GM18519 (cell line): ENCODE results near the gene ASB7.

Source experiments
- ATAC-seq: cut with Tn5 transposase; IDR thresholded peaks from one replicate; pipeline ENCODE4 v1.9.1; 2021; ENCODE audit warnings: mild to moderate bottlenecking, moderate library complexity; ENCODE audit not compliant: unreplicated experiment, low FRiP score

The ASB7 gene

DNA sequence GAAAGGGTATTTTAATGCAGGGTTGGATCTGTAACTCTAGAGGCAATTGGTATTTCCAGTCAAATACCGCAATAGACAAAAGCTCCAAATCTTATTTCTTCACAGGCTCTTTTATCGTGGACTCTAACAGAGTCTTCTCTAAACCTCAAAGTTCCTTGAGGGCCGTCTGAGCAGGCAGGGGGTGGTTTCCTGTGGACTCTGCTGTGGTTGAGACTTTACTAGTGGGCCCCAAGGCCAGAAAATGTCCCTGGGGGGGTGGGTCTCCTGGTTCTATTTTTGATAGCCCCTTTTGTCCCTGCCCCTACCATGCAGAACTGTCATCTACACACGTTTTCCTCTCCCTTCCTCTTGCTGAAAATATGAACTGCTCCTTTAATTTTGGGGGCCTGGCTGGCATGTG is 80.1 kb downstream of the ASB7 start:
- ATAC-seq: no peak

DNA sequence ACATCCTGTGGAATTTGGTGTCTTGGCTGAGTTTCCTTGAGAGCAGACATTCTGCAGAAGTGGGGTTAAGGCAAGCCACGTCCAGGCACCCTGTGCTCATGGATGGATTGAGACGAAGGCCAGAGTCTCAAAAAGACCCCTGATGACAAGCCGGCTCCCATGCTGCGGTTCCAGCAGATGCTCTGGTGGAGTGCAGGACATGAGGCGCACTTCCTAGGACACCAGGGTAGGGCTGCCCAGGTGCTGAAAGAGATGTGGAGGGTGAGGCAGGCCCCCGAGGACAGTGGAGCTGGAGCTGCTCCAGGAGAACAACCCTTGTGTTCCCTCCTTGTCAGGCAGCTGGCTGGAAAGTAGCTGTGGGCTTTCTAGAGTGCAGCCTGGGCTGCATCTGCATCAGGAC is 81.0 kb downstream of the ASB7 start:
- ATAC-seq: no peak

DNA sequence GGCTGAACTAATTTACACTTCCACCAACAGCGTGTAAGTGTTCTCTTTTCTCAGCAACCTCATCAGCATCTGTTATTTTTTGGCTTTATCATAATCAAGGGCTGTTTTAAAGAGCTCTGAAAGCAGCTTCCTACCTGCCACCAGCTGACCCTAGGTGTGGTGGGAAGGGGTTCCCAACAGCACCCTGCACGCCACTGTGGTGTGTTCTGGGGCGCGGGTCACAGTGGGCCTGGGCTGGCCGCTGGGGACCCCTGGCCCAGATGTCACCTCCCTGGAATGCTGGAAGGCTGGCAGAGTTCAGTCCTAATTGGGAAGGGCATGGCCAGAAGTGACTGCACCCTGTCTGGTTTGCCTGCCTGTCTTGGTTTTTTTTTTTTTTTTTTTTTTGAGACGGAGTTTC is 82.2 kb downstream of the ASB7 start:
- no peak for ATAC-seq

DNA sequence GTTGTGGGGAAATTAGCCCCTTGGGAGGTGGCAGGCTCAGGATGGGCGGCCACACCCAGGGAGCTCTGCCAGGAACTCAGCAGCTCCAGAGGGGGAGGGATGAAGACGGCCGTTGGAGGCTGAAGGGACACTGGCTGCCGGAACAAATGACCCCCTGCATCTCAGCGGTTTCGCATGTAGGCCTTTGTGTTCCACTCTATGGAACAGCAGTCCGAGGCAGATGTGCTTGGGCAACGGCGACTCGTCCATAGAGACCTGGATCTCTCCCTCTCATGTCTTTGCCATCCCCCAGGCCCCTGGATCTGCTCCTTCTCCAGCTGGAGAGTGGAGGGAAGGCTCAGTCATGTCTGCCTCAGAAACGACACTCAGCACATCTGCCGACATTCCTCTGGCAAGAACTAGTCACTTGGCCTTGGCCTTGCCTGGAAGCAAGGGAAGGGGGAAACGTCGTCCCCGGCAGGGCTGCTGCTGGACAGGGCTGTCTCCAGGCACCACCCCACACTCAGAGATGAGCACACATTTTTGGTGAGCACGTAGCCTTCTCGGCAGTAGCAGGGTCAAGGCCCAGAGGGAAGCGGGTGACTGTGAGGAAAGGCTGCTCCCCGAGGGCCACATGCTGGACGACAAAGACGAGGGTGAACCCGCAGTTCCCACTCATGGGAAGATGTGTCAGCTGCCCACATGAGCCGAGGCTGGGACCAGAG is 83.8 kb downstream of the ASB7 start:
- no peak for ATAC-seq

DNA sequence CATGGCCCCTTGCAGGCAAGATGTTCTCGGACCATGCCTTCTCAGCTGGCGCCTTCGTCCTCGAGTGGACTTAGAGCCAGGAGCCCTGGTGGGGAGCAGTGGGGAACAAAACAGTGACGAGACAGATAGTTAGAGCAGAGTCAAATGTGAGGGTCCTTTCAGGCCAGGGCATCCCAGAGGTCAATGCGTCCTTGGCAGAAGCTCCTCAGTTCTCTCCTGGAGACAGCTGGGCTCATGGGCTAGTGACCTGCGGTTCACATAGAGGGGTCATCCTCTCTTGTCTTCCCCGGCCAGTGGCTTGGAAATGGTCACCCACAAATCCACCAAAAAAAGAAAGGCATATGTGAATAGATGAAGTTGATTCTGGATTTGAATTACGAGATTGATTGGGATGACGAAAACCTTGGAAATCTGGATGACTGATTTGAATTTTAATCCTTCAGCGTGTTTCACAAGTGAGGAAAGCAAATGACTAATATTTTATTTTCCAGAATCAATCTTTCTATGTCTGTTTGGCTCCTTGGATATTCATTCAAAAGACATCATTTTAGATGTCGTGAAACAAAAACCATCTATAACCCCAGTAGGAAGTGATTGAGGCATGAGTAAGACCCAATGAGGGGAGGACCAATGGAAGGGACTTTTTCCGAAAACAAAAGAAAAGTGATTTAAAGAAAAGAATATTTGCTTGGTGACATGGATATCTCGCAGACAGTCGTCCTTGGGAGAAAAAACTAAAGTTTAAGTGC is 84.5 kb downstream of the ASB7 start:
- ATAC-seq: no peak

DNA sequence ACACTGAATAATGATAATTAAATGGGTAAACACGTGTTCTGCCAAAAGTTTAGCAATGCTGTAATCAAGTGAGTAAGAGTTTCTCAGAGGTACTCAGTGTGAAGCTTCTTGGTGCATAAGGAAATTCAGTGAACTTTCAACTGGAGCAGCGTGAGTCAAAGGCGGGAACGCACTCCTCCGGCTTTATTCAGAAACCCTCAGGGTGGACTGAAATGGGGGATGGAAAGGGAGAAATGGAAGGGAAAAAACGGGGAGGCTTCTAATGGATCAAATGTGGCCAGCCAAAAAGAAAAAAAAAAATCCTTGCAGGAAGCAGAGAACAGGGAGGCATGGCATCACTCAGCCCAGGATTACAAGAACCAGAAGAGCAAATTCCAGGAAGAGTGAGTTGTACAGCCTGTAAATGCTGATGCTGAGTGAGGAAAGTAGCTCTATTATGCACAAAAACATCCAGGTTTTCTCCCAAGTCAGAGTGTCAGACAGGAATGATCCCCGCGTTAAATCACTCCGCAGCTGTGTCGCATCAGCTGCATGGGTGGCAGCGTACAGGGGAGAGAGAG is 85.3 kb downstream of the ASB7 start:
- no peak for ATAC-seq

DNA sequence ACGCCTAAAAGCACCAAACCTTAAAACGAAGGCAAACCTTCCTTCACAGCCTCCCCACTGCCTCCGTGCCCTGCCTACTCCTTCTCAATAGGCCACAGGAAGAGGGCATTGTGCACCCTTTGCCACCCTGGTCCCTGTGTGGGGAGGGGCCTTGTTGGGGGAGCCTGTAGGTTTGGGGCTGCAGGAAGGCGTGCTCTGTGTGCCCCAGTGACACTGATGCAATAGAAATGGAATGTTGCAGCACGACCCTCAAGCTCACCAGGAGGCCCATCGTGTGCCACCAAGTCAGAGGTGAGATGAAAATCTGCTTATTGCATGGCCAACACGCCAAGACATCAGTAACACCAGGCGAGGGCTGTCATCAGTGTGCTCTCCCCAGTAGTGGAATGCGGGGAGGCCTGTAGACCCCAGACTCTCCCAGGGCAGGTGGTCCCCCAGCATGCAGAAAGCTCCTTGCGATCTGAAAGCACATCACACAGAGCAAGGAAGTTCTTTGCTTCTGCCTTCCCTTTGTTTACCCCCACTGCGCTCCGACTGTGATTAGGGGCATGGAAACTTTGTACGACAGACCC is 86.2 kb downstream of the ASB7 start:
- no peak for ATAC-seq

DNA sequence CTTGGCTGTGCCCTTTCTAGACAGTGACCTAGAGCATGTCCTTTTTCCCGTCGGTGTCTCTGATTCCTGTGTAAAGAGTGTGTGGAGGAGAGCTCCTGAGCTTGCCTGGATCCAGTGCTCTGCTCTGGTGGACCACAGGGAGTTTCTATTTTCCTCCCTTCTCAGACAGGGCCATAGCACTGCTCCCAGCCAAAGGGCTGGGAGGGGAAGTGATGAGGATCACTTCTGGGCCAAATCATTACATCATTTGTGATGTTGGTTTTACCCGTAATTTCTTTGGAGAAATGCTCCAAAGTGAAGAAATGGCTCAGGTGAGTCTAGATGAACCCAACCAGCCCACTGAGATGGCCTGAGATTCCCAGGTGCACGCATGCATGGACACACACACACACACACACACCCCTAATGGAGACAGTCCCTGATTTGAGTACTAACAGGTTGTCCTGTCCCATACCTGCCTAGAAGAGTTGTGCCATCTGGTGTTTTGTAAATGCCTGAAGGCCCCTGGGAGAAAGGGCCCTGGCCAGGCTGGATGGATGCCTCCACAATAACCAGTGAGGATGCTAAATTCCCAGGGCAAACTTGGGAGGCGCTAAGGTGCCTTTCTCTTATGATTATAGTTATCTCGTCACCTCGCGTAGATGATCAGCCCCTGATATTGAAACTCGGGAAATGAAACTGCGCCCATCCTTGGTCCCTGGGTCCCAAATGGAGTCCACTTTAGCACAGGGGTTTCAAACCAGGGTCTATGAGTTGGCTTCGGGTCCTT is 86.9 kb downstream of the ASB7 start:
- no peak for ATAC-seq

DNA sequence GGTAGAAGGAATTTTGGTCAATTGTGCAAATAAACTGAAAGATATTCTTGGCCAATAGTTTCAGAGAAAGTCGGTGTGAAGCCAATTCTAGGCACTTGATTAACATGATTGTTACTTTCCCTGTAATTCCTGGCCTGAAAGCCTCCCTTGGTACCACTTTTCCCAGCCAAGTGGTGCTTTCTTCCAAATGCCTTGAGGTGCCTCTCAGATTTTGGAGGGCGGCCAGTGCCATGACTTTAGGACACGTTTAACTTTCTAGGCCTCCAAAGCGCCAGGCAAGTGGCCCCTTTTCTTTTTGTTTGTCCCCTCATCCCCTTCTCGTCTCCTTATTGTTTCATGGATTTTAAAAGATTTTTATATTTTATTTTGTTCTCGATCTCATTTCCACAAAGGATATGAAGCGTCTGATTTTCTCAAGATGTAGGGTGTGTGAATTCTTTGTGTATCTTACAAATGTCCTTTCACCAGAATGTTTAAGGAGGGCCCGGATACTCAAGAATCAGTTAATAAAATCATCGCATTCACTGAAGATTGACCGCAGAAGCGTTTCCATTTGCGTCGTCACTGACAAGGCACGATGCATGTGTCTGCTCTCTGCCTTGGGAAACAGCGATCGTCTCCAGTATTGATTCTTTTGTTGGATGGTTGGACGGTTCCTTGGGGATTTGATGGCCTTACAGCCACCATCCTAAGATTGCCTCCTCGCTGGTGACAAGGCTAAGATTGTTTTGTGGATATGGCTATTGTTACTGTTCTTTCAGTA is 87.8 kb downstream of the ASB7 start:
- ATAC-seq: no peak

DNA sequence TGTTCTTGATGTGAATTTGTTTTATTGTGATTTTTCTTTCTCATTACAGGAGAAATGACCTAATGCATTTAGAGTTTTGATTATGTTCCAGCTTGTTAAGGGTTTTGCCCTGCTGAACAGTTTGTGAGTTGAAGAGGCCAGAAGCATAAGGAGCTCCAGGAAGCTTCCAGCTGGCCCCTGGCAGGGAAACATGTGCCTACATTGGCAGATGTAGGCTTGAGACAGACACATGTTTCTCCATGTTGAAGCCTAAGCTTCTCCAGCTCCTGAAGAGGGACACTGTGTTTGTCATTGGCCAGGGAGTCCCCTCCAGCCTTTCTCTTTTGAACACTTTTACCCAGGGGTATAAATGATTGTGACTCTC is 88.4 kb downstream of the ASB7 start:
- ATAC-seq: no peak

DNA sequence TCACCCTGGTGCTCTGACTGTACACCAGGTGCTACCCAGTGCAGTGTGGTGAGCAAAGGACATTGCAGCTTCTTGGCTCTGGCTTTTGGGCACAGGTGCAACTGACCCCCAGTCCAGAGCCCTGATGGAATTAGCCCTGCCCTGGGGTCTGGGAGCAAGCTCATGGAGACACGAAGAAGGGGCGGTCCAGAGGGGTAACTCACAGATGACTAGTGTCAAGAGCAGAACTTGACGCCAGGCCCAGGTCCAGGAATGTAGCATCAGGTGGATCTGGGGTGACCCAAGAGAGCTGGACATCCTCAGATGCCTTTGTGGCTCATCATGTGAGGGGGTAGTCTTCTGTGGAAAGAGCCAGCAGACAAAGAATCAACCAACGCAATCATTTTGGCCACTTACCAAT is 88.9 kb downstream of the ASB7 start:
- ATAC-seq: no peak

DNA sequence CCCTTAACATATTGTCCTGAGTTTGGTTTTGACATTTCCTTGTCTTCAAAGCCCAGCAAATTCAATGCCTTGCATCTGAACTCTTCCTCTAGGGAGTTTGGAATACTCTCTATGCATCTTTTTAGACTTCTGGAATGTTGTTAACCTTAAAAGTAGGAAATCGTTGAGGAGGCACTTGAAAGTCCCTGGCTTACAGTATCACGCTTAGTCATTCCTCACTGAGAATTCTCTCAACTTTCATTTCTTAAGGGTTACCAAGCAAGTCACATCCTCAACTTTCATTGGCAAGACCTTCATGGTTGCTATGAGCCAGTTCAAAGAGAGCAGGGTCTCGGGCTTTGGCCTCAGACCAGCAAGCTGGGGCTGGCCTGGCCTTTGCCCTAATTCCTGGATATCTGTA is 89.9 kb downstream of the ASB7 start:
- no peak for ATAC-seq

DNA sequence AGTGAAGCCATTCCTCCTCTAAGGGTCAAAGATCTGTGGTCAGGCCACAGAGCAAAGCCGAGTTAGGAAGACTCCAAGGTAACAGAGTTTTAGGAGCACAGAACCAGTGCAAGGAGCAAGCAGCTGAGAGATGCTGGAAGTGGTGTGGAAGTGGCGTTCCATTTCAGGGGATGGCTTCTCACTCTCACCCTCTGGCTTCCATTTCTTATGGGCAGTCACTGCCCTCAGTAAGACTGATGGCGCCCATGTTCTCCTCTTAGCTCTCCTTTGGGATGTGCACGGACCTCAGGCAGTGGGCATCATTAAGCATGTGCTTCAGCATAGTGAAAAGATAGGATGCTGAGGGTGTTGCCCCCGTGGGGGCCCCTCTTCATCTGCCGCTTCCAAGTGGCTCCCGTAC is 90.3 kb downstream of the ASB7 start:
- no peak for ATAC-seq

DNA sequence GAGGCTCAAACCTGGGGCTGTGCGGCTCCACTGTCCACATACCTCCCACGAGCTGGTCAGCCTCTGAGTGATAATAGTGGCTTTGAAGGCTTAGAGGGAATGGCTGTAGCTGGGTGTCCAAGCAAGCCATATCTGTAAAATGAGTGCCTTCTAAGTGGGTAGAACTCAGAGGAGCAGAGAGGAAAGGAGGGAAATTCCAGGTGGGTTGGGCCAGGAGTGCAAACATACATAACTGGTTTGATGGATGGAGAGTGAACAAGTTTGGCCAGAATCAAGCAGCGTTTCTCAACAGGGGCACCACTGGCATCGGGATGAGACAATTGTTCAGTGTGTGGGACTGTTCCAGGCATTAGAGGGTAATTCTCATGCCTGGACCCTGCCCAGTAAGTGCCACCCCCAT is 91.1 kb downstream of the ASB7 start:
- ATAC-seq: no peak

DNA sequence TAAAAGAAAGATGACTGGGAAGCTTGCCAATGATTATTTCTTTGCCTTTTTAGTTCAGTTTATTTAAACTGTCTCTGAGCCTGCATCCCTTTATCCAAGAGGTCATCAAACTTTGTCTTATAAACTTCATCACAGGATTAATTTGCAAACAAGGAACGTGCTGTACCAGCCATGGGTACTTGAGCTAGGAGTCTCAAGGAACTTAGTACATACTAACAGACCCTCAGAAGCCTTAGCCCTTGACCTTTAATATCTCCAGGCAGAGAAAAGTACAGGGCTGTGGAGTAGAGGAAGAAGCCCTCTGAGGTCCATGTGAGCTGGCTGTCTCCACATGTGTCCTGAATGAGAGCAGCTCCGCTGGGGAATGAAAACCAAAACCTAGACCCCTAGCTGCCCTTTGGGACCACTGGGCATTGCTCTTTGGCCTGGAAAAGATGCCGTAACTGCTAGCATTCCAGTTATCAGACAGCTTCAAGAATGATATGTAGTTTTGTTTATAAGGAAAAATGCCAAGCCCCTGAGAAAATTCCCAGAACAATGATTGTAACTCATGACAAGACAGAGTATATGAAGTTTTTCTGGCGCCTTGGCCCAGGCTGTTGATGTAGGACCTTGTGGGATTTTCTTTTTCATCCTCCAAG is 92.1 kb downstream of the ASB7 start:
- ATAC-seq: no peak

DNA sequence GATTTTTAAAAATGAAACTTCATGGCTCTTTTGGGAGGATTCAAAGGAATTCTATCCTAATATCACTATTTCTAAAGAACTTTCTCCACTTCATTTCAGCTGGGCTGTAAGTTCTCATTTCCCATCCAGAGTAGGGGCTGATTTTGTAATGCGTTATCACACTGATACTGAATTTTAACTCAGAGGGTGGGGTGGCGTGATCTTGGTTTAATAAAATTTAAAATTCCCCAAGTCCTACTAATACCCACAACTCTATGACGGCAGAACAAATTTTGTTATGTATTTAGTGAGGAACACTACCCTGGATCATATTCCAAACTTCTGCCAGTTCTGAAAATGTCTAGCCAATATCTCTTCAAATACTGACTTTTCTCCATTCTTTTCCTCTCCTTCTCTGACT is 92.7 kb downstream of the ASB7 start:
- no peak for ATAC-seq

DNA sequence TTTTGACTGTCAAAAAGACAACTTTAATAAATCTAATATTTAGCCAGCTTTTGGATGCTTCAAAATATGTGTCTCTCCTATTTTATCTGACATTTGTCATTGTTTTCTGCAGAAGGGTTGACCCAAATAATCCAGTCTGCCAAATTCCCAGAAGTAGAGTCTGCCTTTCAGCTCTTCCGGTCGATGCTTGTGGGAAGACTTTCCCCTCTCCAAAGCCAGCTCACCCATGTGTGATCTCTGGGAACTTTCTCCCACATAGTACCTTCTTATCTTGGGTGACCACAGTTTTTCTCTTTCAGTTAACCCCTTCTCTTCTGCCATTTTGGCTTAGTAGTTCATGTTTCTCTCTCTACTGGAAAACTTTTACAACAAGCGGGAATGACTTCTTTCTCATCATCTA is 94.1 kb downstream of the ASB7 start:
- ATAC-seq: no peak
